MM.1S (cell line): Measurements from ENCODE around the gene TGFA.

Experiments
- DNase-seq: peaks from one replicate; pipeline ENCODE4 v3.0.0-alpha.2; 2015
- H2AFZ ChIP-seq: fragments of 300-600 bp; sonication (generic); 2 replicates; pipeline ENCODE4 v1.6.0; 2016; ENCODE audit warnings: antibody characterized with exemption, low read length
- H3F3A ChIP-seq: fragments of 300-600 bp; sonication (generic); 2 replicates; pipeline ENCODE4 v1.6.1; 2016; ENCODE audit warnings: mild to moderate bottlenecking, antibody characterized with exemption, low read length, moderate library complexity, mixed read lengths; ENCODE audit not compliant: insufficient read depth
- H3K27ac ChIP-seq: fragments of 300-600 bp; sonication (generic); 2 replicates; pipeline ENCODE4 v1.5.1; 2016; ENCODE audit warnings: mild to moderate bottlenecking, low read length
- H3K27me3 ChIP-seq: fragments of 300-600 bp; sonication (generic); replicated peaks from 2 replicates; pipeline ENCODE4 v1.6.0; 2016; ENCODE audit warnings: low read length; ENCODE audit not compliant: insufficient read depth
- H3K36me3 ChIP-seq: fragments of 300-600 bp; sonication (generic); replicated peaks from 2 replicates; pipeline ENCODE4 v1.6.1; 2016; ENCODE audit warnings: mild to moderate bottlenecking, low read length, mixed read lengths; ENCODE audit not compliant: insufficient read depth
- H3K4me1 ChIP-seq: fragments of 300-600 bp; sonication (generic); 2 replicates; pipeline ENCODE4 v1.6.1; 2016; ENCODE audit warnings: low read length, mixed read lengths
- H3K4me2 ChIP-seq: fragments of 300-600 bp; sonication (generic); 2 replicates; pipeline ENCODE4 v1.6.0; 2016; ENCODE audit warnings: low read depth, low read length
- H3K4me3 ChIP-seq: fragments of 300-600 bp; sonication (generic); 2 replicates; pipeline ENCODE4 v1.5.1; 2016; ENCODE audit warnings: low read length, mixed read lengths
- H3K79me2 ChIP-seq: fragments of 300-600 bp; sonication (generic); 2 replicates; pipeline ENCODE4 v1.6.1; 2016; ENCODE audit warnings: mixed run types, low read length, mixed read lengths
- H3K9ac ChIP-seq: fragments of 300-600 bp; sonication (generic); 2 replicates; pipeline ENCODE4 v1.6.1; 2016; ENCODE audit warnings: low read length, mixed read lengths
- H3K9me2 ChIP-seq: fragments of 300-600 bp; sonication (generic); replicated peaks from 2 replicates; pipeline ENCODE4 v1.6.1; 2016; ENCODE audit warnings: mild to moderate bottlenecking, low read length, mixed read lengths; ENCODE audit not compliant: insufficient read depth
- H3K9me3 ChIP-seq: fragments of 300-600 bp; sonication (generic); replicated peaks from 2 replicates; pipeline ENCODE4 v1.6.1; 2016; ENCODE audit warnings: mild to moderate bottlenecking, low read length, mixed read lengths; ENCODE audit not compliant: insufficient read depth
- H4K20me1 ChIP-seq: fragments of 300-600 bp; sonication (generic); 2 replicates; pipeline ENCODE4 v1.6.1; 2016; ENCODE audit warnings: mild to moderate bottlenecking, low read length, moderate library complexity, mixed read lengths; ENCODE audit not compliant: insufficient read depth
- EZH2 ChIP-seq: fragments of 300-600 bp; sonication (generic); optimal IDR thresholded peaks from 2 replicates; pipeline ENCODE3; 2017; ENCODE audit warnings: low read depth, mild to moderate bottlenecking, antibody characterized with exemption, low read length, mixed read lengths
- EZH2phosphoT487 ChIP-seq: fragments of 300-600 bp; sonication (generic); IDR thresholded peaks from 2 replicates; pipeline ENCODE4 v1.6.1; 2018; ENCODE audit warnings: antibody characterized with exemption, low read length
- TF ChIP-seq, protein P1 (sequence below): fragments of 300-600 bp; sonication (generic); IDR thresholded peaks from 2 replicates; pipeline ENCODE4 v1.5.1; 2016; ENCODE audit warnings: antibody characterized with exemption, low read length, mixed read lengths

The TGFA gene

GRCh38 chr2:70556608-70557007, 3.0 kb upstream of the TGFA start:
- no peak overlapping the region for H3K4me2 ChIP-seq

GRCh38 chr2:70554338-70554892, 789 bp upstream of the TGFA start:
- Histone ChIP-seq H3K27me3 (no peaks in the 10 kb centered on the region), H3K9me3 (no peaks in the 10 kb centered on the region), H4K20me1 (no peaks in the 10 kb centered on the region), H3K4me1 (peaks cover 19% of the 10 kb centered on the region), H3K9me2 (no peaks in the 10 kb centered on the region), H3F3A (peaks cover 13% of the 10 kb centered on the region), H3K4me2 (peak overlapping the region; percentile 92), H3K79me2 (peaks cover 29% of the 10 kb centered on the region), H2AFZ (peak overlapping the region; percentile 81), H3K9ac (peak overlapping the region; percentile 44; the same call in 1 of the 2 replicates), H3K27ac (peak overlapping the region; percentile 75; the same call in 1 of the 2 replicates), H3K36me3 (no peaks in the 10 kb centered on the region), H3K4me3 (peak overlapping the region; percentile 85)
- TF ChIP-seq EZH2 = no peak
- DNase-seq = no peak

More at GRCh38 chr2:70556608-70557007, 3.0 kb upstream of the TGFA start:
- DNase-seq = no peak
- H3K4me1 ChIP-seq = peaks cover 19% of the 10 kb centered on the region
- H3K79me2 ChIP-seq = peaks cover 13% of the 10 kb centered on the region
- peaks cover 13% of the 10 kb centered on the region for H3F3A ChIP-seq
- H4K20me1 ChIP-seq = no peaks in the 10 kb centered on the region
- H3K27me3 ChIP-seq = no peaks in the 10 kb centered on the region
- no peaks in the 10 kb centered on the region for H3K36me3 ChIP-seq
- no peak overlapping the region for H3K9ac ChIP-seq
- H3K9me2 ChIP-seq = no peaks in the 10 kb centered on the region
- no peak overlapping the region for H2AFZ ChIP-seq
- no peaks in the 10 kb centered on the region for H3K9me3 ChIP-seq
- TF ChIP-seq, protein P1, sequence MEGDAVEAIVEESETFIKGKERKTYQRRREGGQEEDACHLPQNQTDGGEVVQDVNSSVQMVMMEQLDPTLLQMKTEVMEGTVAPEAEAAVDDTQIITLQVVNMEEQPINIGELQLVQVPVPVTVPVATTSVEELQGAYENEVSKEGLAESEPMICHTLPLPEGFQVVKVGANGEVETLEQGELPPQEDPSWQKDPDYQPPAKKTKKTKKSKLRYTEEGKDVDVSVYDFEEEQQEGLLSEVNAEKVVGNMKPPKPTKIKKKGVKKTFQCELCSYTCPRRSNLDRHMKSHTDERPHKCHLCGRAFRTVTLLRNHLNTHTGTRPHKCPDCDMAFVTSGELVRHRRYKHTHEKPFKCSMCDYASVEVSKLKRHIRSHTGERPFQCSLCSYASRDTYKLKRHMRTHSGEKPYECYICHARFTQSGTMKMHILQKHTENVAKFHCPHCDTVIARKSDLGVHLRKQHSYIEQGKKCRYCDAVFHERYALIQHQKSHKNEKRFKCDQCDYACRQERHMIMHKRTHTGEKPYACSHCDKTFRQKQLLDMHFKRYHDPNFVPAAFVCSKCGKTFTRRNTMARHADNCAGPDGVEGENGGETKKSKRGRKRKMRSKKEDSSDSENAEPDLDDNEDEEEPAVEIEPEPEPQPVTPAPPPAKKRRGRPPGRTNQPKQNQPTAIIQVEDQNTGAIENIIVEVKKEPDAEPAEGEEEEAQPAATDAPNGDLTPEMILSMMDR = no peak
- TF ChIP-seq EZH2phosphoT487 = no peak
- no peak for TF ChIP-seq EZH2
- H3K27ac ChIP-seq = no peak overlapping the region
- H3K4me3 ChIP-seq = no peak overlapping the region

GRCh38 chr2:70553334-70553583, 367 bp downstream of the TGFA start:
- H3K79me2 ChIP-seq = peaks cover 41% of the 10 kb centered on the region
- no peaks in the 10 kb centered on the region for H3K9me2 ChIP-seq
- peak overlapping the region; percentile 65 for H3K9ac ChIP-seq
- H3K4me2 ChIP-seq = peak overlapping the region; percentile 65
- TF ChIP-seq, protein P1 = no peak
- TF ChIP-seq EZH2phosphoT487 = no peak
- H3K36me3 ChIP-seq = no peaks in the 10 kb centered on the region
- peaks cover 13% of the 10 kb centered on the region for H3F3A ChIP-seq
- H4K20me1 ChIP-seq = no peaks in the 10 kb centered on the region
- no peaks in the 10 kb centered on the region for H3K9me3 ChIP-seq
- peaks cover 19% of the 10 kb centered on the region for H3K4me1 ChIP-seq
- peak overlapping the region; percentile 95 for H2AFZ ChIP-seq
- H3K4me3 ChIP-seq = peak overlapping the region; percentile 85
- peak; percentile 62 for DNase-seq
- peak overlapping the region; percentile 75; the same call in 1 of the 2 replicates for H3K27ac ChIP-seq
- H3K27me3 ChIP-seq = no peaks in the 10 kb centered on the region

DNA sequence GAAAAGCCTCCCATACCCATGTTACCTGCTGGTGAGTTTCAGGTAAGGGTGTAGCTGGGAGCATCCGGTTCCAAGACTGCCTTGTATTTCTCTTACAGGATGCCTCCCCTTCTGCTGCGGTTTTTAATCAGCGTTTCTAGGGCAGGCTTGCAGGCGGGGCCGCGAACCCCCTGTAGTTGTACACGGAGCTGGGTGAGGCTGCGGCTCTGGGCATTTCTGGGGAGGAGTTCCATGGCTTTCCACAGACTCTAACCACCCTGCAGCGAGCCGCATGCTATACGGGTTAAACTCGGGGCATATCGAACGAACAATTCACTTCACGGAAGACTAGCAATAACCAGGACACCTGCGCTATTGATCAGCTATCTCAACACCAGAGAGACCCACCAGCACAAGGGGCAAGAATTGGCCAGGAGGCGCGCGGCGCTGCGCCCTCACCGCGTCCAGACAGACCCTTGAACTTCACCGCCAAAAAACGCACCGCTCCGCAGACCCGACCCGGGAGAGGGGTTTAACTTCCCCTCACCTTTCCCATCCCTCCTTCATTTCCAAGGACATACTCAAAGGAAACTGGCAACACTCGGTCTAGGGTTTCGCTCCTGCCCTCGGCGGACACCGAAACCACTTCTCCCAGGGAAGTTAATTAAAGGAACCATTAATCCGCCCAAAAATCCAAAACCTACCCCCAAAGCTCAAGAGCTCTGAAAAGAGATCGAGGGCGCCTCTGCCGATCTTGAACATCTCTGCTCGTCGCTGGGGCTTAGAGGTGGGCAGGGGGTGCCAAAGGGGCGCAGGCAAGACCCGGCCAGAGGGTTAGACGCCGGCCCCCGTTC, 909 bp downstream of the TGFA start:
- Histone ChIP-seq H3K27me3 (no peaks in the 10 kb centered on the region), H3K79me2 (peaks cover 45% of the 10 kb centered on the region), H3K9me3 (no peaks in the 10 kb centered on the region), H3K9ac (peak overlapping the region; percentile 65), H4K20me1 (no peaks in the 10 kb centered on the region), H3K4me3 (peak overlapping the region; percentile 85), H3K4me2 (peak overlapping the region; percentile 65), H3K9me2 (no peaks in the 10 kb centered on the region), H3K27ac (peak overlapping the region; percentile 75; the same call in 1 of the 2 replicates), H3K4me1 (peaks cover 19% of the 10 kb centered on the region), H3K36me3 (no peaks in the 10 kb centered on the region), H3F3A (peaks cover 13% of the 10 kb centered on the region), H2AFZ (peak overlapping the region; percentile 95)
- TF ChIP-seq EZH2 = no peak
- TF ChIP-seq, protein P1 = no peak
- peak; percentile 24 for DNase-seq
